DMS79 (cell line): ENCODE data around the gene SPATA18.
A peak's percentile ranks its signal among the peaks of the same experiment; 100 is the strongest.
"Not testable (repeated sequence)": the region's sequence is repeated elsewhere in the genome, so short reads cannot be mapped to it uniquely, and the experiment has no call there.

Experiments used
- DNase-seq: peaks from one replicate; lab custom pipeline; 2025; lab: John Stamatoyannopoulos, UW

SPATA18 gene

DNA sequence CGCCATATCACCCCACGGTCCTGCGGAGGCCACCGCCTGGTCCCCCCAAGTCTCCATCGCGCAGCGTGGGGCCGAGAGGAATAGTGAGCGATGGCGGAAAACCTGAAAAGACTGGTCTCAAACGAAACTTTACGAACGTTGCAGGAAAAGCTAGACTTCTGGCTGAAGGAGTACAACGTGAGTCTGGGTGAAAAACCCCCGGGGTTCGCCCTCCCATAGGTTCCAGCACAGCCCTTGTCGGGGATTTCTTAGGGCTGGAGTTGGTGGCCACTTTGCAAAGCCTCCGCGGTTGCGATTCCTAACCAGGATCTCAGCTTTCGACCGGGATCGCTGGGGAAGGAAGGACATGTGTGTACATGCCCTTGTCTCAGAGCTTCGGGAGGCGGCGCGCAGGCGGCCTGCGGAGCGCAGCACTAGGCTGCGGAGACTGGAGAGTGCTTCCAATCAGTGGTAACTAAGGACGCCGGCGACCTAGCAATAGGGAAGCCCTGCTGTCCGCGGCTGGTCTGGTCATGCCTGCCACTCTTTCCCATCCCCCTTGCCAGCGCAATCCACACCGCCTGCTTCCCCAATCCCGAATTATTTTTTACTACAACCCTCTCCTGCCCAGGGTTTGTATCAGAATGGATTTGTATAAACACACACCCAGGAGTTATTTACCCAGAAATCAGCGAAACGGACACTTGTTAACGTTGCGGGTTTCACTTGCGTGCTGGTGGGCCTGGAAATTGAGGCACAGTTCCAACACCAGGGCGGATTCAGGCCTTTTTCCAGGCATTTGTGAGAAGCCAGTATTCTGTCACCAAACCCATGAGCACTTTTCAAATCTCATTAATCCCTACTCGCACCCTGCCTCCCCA lies 741 bp downstream of the SPATA18 start:
- DNase-seq: no peak

DNA sequence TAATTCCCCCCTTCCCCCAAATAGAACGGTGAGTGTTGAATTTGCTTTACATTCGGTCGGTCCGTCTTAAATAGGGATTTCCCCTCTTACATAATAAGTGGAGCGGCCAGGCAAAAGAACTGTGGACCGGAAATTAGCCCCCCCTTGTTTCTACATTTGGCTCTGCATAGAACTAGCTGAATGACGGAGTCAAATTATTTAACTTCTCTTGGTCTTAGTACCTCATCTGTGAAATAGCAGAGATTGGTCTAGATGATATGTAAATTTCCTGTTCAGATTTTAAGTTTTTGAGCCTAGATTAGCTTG lies 1.3 kb downstream of the SPATA18 start:
- DNase-seq: no peak

DNA sequence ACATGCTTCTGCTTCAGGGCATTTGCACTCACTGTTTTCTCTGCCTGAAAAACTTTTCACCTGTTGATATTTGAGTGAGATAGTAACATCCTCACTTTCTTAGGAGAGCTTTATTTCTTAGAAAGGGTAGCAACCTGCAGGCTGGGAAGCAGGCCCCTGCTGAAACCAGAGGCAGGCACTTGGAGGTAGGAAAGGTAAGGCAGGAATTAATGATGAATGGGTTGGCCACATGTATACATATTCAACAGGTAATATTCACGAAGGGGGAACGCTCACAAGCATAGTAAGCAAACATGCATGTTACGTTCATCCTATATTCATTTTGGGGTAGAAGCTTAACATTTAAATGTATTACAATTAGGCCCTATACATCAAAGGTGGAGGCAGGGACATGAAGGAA lies 3.1 kb downstream of the SPATA18 start:
- no peak for DNase-seq

DNA sequence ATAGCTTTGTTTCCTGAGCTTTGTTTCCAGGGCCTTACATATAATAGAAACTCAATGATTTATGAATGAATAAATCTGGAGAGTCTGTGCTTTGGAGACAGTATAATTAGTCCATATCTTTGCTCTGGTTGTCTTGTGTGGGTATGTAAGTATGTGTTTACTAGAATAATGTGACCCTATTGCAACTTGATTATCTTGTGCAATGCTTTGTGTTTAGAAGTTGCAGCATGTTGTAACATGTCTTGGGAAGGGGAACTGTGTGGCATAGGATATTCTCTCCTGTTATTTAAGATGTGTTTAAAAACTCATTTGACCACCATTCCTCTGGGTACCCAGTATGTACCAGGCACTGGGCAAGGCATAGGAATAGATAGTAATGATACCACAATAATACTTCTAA lies 6.1 kb downstream of the SPATA18 start:
- DNase-seq: no peak

DNA sequence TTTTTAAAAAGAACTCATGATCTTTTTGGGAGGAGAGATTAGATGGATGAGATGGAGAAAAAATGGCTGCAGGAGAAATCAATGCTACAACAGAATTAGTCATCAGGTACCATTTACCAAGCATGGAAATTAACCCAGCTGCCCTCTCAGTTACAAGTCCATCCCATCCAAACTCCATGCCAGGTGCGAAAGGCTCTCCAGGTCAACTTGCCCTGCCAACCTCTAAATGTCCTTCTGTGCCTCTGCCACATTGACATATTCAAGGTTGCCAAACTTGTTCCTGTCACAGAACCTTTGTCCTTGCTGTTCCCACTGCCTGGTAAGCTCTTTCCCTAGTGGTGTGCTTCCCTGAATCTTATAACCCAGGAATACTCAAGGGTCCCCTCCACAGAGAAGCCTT lies 7.2 kb downstream of the SPATA18 start:
- no peak for DNase-seq

DNA sequence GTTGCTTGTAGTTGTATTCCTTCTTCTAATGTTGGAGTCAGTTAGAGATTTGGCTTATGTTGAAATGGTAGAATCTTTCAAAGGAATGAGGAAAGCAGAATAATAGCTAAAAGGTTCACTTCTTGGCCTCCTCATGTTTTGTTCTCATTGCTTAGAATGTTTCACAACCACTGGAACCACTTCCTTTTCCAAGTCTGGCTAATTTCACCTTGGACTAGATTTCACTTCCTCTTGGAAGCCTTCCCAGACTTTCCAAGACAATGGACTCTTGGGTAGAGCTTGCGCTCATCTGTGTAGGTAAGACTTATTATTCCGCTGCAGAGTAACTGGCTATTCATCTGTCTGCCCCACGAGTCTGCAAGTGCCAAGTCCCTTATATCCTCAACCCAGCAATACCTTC lies 8.3 kb downstream of the SPATA18 start:
- no peak for DNase-seq

DNA sequence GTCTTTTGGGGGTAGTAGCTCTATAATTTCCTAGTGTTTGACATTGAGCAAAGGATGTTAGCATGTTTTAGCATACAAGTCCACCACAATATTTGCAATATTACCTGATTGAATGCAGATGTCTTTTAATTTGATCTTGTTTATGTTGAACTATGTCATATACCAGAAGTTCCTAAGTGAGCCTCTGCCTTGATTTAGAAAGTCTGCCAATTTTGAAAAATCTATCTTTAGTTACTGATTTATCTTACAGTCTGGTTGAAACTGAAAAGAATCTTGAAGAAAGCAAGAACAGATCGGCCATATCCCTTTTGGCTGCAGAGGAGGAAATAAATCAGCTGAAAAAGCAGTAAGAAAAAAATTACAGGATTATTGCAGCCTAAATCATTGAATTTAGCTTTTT lies 18.5 kb downstream of the SPATA18 start:
- no peak for DNase-seq

DNA sequence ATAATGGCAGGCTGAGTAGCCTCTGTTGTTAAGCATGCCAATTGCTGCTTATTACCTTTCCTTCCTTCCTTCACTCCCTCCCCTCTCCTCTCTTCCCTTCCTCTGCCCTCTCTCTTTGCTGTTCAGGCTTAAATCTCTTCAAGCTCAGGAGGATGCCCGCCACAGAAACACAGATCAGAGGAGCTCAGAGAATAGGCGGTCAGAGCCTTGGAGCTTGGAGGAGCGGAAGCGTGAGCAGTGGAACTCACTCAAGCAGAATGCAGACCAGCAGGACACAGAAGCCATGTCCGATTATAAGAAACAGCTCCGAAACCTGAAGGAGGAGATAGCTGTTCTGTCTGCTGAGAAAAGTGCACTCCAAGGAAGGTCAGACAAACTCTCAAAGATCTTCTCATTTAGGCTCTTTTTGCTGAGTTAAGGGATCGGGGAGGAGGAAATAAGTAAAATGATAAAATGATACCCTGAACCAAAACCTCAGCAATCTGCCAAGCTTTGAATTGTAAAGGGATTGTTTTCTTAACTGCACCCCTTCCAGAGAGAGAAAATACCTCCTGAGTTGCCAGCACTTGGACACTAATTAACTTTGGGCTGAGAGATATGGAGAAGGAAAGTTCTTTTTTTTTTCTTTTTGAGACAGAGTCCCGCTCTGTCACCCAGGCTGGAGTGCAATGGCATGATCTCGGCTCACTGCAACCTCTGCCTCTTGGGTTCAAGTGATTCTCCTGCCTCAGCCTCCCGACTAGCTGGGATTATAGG lies 20.9 kb downstream of the SPATA18 start:
- no peak for DNase-seq

DNA sequence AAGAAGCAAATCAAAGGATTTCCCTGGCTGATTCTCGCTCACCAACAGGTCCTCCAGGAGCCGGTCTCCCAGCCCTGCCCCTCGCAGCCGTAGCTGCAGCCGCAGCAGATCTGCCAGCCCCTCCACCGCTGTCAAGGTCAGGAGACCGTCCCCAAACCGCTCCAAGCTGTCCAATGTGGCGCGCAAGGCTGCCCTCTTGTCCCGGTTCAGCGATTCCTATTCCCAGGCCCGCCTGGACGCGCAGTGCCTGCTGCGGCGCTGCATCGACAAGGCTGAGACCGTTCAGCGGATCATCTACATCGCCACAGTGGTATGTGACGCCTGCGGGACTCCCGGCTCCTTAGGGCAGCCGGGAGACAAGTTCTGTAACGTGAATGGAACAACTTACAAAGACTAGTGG lies 25.6 kb downstream of the SPATA18 start:
- no peak for DNase-seq

DNA sequence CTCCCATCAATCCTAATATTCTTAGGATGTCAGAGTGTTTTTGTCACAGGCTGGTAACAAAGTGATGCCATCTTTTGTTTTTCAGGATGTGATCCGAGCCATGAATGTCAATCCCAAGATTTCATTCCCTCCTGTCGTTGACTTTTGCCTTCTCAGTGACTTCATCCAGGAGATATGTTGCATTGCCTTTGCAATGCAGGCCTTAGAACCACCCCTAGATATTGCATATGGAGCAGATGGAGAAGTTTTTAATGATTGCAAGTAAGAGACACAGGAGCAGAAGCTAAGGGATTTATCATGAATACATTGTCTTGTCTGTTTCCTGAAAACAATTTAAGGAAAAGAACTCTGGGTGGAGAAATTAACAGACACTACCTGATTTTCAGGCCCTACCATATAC lies 28.6 kb downstream of the SPATA18 start:
- no peak for DNase-seq

DNA sequence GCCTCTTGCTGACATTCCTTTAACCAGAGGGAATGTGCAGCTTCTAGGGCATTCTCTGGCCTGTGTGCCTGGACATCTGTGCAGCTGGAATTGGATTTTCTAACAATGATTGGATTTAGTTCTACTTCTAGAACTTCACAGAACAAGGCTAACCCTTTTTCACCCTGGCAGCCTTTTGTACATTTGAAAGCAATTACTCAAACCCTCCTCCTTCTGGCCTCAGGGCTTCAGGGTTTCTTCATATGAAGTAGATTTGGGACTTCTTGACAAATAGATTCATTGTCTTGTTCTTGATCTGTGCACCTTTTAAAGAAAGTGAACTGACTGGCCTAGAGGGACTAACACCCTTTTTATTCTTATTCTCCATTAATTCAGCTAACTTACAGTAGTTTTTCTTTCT lies 30.1 kb downstream of the SPATA18 start:
- DNase-seq: no peak

DNA sequence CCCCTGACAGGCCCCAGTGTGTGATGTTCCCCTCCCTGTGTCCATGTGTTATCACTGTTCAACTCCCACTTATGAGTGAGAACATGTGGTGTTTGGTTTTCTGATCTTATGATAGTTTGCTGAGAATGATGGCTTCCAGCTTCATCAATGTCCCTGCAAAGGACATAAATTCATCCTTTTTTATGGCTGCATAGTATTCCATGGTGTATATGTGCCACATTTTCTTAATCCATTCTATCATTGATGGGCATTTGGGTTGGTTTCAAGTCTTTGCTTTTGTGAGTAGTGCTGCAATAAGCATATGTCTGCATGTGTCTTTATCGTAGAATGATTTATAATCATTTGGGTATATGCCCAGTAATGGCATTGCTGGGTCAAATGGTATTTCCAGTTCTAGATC lies 35.3 kb downstream of the SPATA18 start:
- DNase-seq: not testable (repeated sequence)

DNA sequence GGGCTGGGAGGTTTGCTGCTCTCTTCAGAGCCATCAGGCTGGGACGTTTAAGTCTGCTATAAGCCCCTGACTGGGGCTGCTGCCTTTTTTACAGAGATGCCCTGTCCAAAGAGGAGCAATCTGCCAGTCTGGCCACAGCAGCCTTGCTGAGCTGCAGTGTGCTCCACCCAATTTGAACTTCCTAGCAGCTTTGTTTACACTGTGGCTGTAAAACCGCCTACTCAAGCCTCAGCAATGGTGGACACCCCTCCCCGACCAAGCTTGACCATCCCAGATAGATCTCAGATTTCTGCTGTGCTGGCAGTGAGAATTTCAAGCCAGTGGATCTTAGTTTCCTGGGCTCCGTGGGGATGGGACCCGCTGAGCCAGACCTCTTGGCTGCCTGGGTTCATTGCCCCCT lies 40.7 kb downstream of the SPATA18 start:
- DNase-seq: no peak

DNA sequence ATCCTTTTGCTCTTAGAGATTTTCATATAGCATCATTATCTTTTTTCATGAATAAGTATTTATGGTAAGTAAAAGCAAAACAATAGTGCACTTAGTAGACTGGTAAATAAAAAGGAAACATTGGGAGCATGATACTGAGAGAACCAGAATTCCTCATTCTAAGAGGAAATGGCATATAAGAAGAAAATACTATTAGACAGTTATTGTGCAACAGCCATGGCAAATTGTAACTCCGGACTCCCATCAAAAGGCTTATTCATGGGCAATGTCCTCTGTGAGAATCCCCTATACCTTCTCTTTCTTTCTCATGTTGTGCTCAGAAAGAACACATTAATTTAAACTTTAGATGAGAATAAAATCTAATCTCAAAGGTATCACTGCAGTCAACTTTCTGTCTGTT lies 42.4 kb downstream of the SPATA18 start:
- DNase-seq: no peak

DNA sequence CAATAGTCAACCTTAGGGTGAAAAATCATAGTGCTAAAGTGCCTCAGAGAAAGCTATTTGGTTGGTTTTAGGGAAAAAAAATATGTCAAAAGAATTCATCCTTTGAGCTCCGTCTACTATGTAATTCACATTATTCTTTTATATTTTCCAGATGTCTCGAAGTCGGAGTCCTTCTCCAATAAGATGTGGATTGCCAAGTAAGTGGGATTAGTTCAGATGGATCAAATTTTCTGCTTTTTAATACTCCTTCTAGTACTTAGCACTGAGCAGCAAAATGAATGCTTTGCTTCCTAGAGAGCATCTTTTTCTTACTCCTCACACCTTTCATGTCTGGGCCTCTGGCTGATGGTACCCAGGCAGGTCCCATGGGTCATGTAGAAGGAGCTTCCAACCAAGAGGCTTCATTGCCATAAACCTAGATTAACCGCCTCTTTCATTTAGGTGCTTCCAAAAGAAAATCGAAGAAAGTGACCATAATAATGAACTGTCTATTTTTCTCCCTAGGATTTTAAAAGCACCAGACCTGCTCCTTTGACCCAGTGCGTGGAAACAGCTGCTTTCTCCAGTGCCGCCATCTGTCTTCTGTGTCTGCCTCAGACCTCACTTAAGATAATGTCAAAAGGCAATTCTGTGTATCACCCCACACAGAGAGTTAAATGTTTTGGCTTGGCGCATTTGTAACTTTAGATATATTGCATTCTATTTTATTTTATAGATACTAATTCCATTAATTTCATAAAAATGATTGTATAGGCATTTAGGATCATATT lies 43.5 kb downstream of the SPATA18 start:
- no peak for DNase-seq

DNA sequence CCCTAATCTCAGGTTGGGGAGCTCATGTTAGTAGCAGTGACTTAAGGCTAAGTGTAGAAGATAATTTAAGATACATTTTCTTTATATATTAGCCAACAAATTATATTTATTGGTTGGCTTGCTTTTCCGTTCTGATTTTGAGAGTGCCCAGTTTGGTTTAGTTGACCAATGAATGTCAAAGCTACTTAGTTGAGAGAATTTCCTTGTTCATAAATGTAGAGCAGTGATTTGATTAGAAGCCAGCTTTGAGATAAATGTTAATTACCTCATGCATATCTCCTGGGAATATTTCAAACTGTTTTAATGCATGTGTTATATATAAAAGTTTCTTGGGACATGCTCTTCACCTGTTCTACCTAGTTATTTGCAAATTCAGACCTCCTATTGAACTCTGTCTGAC lies 44.3 kb downstream of the SPATA18 start:
- DNase-seq: no peak

DNA sequence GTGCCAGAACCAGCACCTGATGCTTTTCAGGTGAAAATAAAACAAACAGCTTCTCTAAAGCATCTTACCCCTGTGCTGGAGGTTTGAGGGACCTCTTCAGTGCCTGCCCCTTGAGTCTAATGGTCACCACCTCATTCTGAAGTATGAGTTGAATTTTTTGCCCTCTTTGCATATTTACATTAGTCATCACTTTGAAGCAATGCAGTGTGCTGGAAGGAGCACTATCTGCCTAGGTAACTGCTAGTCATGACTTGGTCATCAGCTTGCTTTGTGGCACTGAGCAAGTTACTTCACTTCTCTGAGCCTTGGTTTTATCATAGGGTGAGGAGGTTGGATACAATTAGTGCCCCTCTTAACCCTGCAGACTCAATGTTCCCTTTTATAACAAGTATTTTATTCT lies 44.9 kb downstream of the SPATA18 start:
- DNase-seq: no peak

DNA sequence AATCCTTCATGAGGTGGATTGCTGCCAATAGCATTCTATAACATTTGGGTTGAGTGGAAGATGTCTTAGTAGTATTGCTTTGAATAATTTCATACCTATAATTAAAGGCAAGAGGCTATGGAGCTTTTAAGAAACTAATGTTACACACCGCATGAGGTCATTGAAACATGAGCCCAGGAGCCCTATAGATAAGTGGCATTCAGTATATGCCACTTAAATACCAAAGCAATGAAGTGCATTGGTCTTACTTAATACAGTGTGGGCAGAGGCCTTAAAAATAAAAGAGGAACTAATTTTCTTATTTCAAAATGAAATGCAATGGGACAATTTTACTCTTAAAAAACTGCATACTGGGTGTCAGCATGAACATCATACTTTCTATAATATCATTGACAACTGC lies 47.5 kb downstream of the SPATA18 start:
- peak; percentile 76 for DNase-seq

DNA sequence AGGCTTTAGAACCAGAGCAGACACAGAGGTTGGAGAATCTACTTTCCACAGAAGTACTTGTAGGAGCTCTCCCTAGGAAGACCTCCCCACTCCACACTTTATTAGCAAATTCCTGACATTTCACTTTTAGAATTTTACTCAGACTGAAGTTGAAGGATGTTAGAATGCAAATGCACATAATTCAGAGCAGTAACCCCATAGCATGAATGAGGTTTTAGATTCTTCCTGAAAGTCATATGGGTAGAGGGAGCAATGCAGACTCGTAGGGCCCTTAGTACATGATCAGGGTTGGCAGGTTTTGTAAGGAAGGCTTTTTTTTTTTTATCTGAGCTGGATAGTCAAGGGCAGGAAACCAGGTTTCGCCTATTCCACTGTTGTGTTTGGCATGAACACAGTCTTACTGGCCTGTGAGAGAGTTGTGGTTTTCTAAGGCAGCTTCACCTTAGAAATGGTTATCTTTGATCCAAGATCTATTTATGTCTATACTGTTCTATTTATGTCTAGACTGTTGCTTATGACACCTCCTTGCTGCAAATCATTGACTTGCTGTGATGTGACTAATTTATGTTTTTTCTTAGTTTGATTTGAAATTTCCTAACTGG lies 48.9 kb downstream of the SPATA18 start:
- DNase-seq: no peak

DNA sequence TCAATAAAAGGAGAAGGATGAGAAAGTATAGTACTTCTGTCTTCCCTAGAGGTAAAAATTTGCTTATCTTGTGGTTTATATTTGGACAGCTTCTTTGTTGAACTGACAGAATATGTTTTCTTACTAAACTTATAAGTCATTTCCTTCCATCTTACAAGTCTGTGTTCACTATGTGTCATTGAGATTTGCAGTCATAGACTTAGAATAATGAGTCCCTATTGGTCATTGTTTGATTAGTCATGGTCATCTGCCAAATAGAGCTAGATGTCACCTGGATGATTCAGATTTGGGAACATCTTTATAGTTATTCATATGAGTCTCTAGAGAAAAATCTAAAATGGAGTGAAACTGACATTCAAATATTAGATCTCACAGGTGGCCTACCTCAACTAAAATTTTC lies 51.5 kb downstream of the SPATA18 start:
- DNase-seq: no peak

DNA sequence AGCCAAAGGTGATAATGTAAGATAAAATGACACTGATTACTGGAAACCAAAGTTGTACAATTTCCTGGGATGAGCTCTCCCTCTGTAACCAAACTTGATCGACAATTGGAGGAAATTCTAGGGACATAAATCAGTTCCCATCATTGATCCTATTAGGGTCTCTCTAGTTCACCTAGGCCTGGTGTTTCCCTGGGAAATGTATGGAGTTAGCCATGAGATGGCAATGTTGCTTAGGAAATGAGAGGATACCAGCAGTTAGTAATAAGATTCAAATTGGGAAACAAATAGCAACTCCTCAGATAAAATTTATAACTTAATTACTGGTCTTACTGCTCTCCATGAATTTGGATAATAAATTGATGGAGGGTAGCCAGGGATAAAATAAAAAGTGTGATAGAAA lies 52.2 kb downstream of the SPATA18 start:
- no peak for DNase-seq

DNA sequence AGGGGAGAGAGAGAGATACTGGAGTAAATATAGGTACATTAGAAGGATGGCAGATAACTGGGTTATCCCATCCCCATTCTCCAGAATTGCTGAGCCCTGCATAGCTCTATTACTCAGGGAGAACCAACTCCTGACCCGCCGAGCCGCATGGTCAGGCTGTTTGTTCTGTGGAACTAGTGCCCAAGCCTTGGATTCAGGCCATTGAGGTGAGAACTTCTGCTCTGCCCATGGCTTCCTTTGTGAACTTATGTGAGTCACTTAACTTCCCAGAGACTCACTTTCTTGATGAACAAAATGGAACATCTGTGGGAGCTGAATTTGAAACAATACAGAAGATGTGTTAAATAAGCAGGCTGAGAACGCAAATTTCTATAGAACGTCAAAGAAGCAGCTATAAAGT lies 54.2 kb downstream of the SPATA18 start:
- DNase-seq: no peak

DNA sequence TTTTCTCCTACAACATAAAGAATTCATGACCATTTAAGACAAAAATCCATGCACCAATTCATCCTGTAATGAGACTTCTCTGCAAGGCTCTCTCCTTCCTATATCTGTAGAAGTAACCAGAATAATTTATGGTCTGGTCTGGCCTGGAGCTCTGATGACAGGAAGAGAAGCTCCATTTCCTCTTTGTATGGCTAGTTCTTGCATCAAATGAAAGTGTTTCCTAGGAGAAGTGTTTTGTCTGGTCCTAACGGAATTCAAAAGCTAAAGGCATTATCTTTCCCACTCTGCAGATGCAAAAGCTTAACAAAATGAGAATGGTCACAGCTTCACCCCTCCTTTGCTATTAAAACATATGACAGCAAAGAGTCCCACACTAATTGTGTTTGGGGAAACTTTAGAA lies 55.1 kb downstream of the SPATA18 start:
- no peak for DNase-seq
